ENCODE data around the gene FCGBP.

FCGBP gene

DNA sequence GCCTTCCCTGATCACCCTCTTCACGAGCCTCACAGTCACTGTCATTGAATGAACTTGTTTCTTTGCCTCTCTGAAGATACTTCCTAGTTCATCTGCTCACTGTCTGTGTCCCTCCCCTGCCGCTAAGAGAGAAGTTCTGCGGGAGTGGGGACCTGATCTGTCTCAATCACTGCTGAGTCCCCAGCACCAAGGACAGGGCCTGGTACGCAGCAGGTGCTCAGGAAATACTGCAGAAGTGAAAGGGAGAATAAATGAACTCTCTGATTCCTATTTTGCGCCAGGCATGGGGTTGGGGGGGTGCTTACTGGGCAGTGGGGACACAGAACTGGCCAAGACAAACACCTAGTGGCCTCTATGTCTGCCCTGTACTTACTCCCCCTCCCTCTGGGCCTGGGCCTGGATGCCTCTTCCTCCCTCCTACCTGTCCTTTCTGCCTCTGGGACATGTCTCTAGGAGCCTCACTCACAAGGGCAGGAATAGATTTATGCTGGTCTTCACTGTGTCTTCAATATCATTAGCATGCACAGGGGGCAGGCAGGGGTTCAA lies 17.5 kb downstream of the FCGBP start:
- in situ Hi-C loops (cut with MboI; ENCODE audit: low sequenced_read_pairs, unreplicated experiment) = no loop called here

GRCh38 chr19:39916236-39916635 lies 18.2 kb downstream of the FCGBP start:
- in situ Hi-C loops (cut with MboI; ENCODE audit: low sequenced_read_pairs, unreplicated experiment) = no loop called here
- peak; percentile 38 for DNase-seq (ENCODE audit: low spot score)

More for the DNA sequence above, 17.5 kb downstream of the FCGBP start:
- TF ChIP-seq, protein P1, sequence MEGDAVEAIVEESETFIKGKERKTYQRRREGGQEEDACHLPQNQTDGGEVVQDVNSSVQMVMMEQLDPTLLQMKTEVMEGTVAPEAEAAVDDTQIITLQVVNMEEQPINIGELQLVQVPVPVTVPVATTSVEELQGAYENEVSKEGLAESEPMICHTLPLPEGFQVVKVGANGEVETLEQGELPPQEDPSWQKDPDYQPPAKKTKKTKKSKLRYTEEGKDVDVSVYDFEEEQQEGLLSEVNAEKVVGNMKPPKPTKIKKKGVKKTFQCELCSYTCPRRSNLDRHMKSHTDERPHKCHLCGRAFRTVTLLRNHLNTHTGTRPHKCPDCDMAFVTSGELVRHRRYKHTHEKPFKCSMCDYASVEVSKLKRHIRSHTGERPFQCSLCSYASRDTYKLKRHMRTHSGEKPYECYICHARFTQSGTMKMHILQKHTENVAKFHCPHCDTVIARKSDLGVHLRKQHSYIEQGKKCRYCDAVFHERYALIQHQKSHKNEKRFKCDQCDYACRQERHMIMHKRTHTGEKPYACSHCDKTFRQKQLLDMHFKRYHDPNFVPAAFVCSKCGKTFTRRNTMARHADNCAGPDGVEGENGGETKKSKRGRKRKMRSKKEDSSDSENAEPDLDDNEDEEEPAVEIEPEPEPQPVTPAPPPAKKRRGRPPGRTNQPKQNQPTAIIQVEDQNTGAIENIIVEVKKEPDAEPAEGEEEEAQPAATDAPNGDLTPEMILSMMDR (IDR thresholded peaks at IDR 0.05; ENCODE audit: borderline replicate concordance, control extremely low read depth, extremely low read depth, insufficient read depth, missing control alignments) = no peak
- peak; percentile 49 for DNase-seq (ENCODE audit: low spot score)

GRCh38 chr19:39915848-39916215 lies 18.6 kb downstream of the FCGBP start:
- in situ Hi-C loops (cut with MboI; ENCODE audit: low sequenced_read_pairs, unreplicated experiment) = no loop called here
- peak; percentile 20 for DNase-seq (ENCODE audit: low spot score)

More at GRCh38 chr19:39916236-39916635, 18.2 kb downstream of the FCGBP start:
- TF ChIP-seq, protein P1 (IDR thresholded peaks at IDR 0.05; ENCODE audit: borderline replicate concordance, control extremely low read depth, extremely low read depth, insufficient read depth, missing control alignments) = no peak

DNA sequence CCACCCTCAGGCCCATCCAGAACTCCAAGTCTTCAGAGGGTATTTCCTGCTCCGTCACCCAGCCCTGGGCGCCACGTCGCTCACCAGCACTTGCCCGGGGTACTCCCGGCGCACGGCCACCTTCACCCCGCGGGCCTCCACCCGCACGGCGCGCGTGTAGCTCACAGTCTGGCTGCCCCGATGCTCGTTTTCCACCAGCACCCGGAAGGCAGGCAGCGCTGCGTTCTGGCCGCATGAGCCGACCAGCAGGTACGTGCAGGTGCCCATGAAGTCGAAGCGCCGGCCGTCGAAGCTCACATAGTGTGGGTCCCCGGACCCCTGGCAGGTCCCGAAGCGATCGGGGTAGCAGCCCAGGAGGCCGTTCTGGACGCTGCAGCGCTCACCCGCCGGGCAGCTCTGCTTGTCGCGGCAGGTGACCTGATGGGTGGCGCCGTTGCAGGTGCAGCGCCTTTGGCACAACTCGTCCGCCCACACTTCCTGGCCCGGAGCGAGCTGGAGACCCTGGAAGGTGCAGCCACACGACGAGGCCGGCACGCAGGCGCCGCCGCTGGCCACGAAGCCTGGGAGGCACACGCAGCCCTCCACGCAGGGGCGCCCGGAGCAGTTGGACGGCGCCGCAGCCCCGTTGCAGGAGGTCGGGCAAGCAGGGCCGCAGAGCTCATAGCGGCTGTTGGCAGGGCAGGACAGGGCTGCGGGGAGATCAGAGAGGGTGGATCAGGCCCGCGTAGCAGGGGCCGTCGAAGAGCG lies 19.2 kb downstream of the FCGBP start:
- DNase-seq (ENCODE audit: low spot score) = peak; percentile 18
- in situ Hi-C loops (cut with MboI; ENCODE audit: low sequenced_read_pairs, unreplicated experiment) = no loop called here
- TF ChIP-seq, protein P1 (IDR thresholded peaks at IDR 0.05; ENCODE audit: borderline replicate concordance, control extremely low read depth, extremely low read depth, insufficient read depth, missing control alignments) = no peak

More at GRCh38 chr19:39915848-39916215, 18.6 kb downstream of the FCGBP start:
- TF ChIP-seq, protein P1 (IDR thresholded peaks at IDR 0.05; ENCODE audit: borderline replicate concordance, control extremely low read depth, extremely low read depth, insufficient read depth, missing control alignments) = no peak

- TF ChIP-seq, protein P1 (IDR thresholded peaks at IDR 0.05; ENCODE audit: borderline replicate concordance, control extremely low read depth, extremely low read depth, insufficient read depth, missing control alignments) = no peak
- no peak for DNase-seq (ENCODE audit: low spot score)
- in situ Hi-C loops (cut with MboI; ENCODE audit: low sequenced_read_pairs, unreplicated experiment) = no loop called here
Observed at GRCh38 chr19:39913682-39914333, 20.6 kb downstream of the FCGBP start.

DNA sequence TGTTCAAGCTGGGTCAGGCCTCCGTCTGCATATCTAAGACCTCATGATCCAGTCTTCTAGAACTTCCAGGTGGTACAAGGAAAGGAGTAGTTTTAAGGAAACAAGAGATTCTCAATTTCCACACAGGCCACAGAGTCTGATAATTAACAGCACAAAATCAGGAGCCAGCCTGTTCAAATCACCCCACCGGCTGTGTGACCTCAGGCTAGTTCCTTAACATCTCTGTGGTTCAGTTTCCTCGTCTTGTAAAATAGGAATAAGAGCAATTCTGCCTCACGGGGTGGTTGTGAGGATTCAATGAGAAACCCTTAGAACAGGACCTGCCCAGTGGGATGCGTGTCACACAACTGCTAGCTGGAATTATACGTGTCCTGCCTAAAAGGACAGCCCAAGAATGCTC lies 25.6 kb downstream of the FCGBP start:
- no peak for DNase-seq (ENCODE audit: low spot score)
- TF ChIP-seq, protein P1 (IDR thresholded peaks at IDR 0.05; ENCODE audit: borderline replicate concordance, control extremely low read depth, extremely low read depth, insufficient read depth, missing control alignments) = no peak
- in situ Hi-C loops (cut with MboI; ENCODE audit: low sequenced_read_pairs, unreplicated experiment) = no loop called here
